GM21515 (cell line): ENCODE measurements around the gene TTC3.
"Not testable (repeated sequence)": the region's sequence is repeated elsewhere in the genome, so short reads cannot be mapped to it uniquely, and the experiment has no call there.

Source experiments
- ATAC-seq: cut with Tn5 transposase; IDR thresholded peaks from one replicate; pipeline ENCODE4 v1.9.1; 2021; ENCODE audit not compliant: unreplicated experiment

TTC3 gene

DNA sequence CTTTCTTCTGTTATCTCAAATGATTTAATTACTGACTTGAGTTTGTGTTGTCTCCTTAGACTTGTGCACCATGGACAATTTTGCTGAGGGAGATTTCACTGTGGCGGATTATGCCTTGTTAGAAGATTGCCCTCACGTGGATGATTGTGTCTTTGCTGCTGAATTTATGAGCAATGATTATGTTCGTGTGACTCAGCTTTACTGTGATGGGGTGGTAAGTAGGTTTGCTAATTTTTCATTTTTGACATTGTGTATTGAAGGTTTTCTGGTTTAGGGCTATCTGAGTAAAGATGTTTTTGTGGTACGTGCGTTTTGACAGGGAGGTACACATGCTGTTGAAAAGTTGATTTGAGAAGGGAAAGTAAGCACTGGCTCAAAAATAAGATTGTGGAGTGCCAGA is 14.1 kb downstream of the TTC3 start:
- no peak for ATAC-seq

- ATAC-seq = no peak
Measured at GRCh38 chr21:37088186-37088735, 15.2 kb downstream of the TTC3 start.

- no peak for ATAC-seq
Measured at GRCh38 chr21:37093977-37094376, 20.9 kb downstream of the TTC3 start.

DNA sequence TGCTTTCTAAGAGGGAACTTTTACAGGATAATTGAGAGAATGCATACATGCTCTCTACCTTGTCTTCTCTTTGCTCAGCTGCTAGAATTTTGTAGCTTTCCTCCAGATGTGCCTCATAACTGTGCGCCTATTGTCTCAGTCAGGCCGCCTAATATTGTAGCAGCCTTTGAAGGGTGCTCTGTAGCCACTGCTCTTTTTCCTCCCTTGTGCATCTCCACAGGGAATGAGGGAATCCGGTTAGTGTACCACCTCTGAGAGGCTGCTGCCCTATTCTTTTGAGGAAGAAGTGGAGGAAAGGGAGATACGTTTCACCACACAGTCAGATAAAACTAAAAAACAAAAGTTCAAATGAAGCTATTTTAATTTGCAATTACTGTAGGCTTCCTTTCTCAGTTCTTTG is 22.8 kb downstream of the TTC3 start:
- no peak for ATAC-seq

- ATAC-seq = no peak
Measured at GRCh38 chr21:37098751-37099150, 25.7 kb downstream of the TTC3 start.

GRCh38 chr21:37100316-37100715 is 27.3 kb downstream of the TTC3 start:
- no peak for ATAC-seq

DNA sequence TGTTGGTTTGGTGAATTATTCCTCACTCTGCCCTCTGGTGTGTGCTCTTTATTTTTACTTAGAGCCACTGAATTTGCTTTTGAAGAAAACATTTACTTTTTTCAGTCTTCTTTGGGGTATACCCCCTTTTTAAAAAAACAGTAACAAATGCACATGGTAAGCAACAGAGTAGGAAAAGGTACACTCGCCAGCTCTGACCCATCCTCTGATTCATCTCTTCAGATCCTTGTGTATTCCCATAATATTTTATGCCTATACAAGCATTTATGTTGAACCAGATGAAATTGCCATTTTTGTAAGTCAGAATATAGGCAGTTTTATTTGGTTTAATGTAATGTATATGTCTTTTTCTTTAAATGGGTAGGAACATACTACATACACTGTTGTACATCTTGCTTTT is 28.3 kb downstream of the TTC3 start:
- no peak for ATAC-seq

DNA sequence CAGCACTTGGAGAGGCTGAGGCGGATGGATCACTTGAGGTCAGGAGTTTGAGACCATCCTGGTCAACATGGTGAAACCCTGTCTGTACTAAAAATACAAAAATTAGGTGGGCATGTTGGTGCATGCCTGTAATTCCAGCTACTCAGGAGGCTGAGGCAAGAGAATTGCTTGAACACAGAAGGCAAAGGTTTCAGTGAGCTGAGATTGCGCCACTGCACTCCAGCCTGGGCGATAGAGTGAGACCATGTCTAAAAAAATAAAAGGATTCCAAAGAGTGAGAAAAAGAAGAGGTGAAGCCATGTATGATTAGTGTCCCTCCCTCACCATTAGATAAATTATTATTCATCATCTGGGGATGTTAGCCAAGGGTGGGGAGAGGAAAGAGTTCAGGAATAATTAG is 29.7 kb downstream of the TTC3 start:
- not testable (repeated sequence) for ATAC-seq

DNA sequence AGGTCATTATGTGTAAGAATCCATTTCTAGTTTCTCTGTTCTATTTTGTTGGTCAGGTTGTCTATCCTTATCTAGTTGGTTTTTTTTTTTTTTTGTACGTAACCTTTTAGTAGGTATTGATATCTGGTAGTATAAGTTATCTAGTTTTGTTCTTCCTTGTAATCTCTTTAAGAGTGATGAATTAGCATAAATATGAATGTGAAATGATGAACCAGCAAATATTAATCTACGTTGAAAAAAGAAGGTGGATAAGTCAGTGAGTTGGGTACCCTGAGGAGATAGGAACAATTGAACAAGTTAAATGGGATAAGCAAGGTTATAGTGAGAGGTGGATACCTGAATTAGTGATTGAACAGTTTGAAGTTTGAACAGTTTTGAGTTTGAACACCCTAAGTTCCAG is 33.9 kb downstream of the TTC3 start:
- no peak for ATAC-seq

- not testable (repeated sequence) for ATAC-seq
Measured at GRCh38 chr21:37111029-37111428, 38.0 kb downstream of the TTC3 start.

DNA sequence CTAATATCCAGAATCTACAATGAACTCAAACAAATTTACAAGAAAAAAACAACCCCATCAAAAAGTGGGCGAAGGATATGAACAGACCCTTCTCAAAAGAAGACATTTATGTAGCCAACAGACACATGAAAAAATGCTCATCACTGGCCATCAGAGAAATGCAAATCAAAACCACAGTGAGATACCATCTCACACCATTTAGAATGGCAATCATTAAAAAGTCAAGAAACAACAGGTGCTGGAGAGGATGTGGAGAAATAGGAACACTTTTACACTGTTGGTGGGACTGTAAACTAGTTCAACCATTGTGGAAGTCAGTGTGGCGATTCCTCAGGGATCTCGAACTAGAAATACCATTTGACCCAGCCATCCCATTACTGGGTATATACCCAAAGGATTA is 41.2 kb downstream of the TTC3 start:
- ATAC-seq = not testable (repeated sequence)

DNA sequence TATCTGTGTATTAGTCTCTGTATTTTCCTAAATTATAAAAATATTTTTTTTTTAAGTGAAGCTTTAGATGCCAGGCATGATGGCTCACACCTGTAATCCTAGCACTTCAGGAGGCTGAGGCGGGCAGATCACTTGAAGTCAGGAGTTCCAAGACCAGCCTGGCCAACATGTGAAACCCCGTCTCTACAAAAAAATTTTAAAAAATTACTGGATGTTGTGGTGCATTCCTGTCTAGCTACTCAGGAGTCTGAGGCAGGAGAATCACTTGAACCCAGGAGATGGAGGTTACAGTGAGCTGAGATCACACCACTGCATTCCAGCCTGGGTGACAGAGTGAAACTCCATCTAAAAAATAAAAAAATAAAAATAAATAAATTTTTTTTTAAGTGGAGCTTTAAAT is 43.4 kb downstream of the TTC3 start:
- ATAC-seq = not testable (repeated sequence)

DNA sequence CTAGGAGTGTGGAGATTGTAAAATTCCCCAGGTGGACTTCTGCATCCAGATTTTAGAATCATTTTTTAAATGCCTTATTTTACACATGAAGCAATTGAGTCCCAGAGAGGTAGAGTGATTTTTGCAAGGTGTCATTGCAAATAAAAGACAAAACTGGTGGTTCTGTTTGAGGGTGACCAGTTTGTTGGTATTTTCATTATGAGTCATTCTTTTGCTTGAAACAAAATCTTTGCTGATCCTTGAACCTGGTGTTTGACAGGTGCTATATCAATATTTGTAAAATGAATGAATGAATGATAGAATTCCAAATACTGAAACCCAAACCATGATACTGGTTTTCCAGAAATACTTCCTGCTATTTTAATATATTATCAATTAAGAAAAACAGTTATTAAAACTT is 44.1 kb downstream of the TTC3 start:
- no peak for ATAC-seq

GRCh38 chr21:37118187-37118826 is 45.3 kb downstream of the TTC3 start:
- ATAC-seq = no peak

- no peak for ATAC-seq
Measured at GRCh38 chr21:37119421-37120218, 46.6 kb downstream of the TTC3 start.

GRCh38 chr21:37128076-37128475 is 55.0 kb downstream of the TTC3 start:
- no peak for ATAC-seq

- ATAC-seq = no peak
Measured at GRCh38 chr21:37130971-37131370, 57.9 kb downstream of the TTC3 start.

DNA sequence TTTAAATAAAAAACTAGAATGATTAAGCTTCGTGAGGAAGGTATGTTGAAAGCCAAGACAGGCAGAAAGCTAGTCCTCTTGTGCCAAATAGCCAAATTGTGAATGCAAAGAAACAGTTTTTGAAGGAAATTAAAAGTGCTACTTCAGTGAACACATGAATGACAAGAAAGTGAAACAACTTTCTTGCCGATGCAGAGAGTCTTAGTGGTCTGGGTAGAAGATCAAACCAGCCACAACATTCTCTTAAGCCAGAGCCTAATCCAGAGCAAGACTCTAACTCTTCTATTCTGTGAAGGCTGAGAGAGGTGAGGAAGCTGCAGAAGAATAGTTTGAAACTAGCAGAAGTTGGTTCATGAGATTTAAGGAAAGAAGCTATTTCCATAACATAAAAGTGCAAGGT is 63.2 kb downstream of the TTC3 start:
- no peak for ATAC-seq

- ATAC-seq = no peak
Measured at GRCh38 chr21:37136744-37137143, 63.7 kb downstream of the TTC3 start.

- ATAC-seq = no peak
Measured at GRCh38 chr21:37139154-37139553, 66.1 kb downstream of the TTC3 start.

DNA sequence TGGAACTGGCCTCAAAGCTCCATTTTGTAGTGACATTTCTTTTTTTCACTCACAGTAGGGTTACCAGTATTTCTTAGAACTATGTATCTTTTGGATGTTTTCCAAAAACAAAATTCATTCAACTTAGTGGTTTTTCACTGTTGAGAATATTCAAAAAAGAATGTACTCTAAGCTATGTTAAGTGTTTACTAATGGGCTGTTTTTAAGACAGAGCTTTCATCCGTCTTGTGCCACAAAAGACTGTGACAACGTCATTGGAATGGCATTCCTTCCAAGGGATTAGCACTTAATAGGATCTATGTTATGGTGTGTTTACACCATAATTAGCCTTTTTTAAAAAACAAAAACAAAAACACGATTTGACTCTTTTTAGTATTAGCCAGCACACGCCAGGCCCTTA is 66.8 kb downstream of the TTC3 start:
- no peak for ATAC-seq

- not testable (repeated sequence) for ATAC-seq
Measured at GRCh38 chr21:37143392-37143791, 70.3 kb downstream of the TTC3 start.
